HG03439 (cell line): Measurements from ENCODE around the gene CEP85.
"Not testable (repeated sequence)": the region's sequence is repeated elsewhere in the genome, so short reads cannot be mapped to it uniquely, and the experiment has no call there.

Experiments
- ATAC-seq: cut with Tn5 transposase; IDR thresholded peaks from one replicate; pipeline ENCODE4 v1.9.1; 2021; ENCODE audit warnings: mild to moderate bottlenecking, moderate library complexity; ENCODE audit not compliant: unreplicated experiment

The CEP85 gene

GRCh38 chr1:26288311-26288941 lies 54.4 kb downstream of the CEP85 start:
- ATAC-seq: no peak

DNA sequence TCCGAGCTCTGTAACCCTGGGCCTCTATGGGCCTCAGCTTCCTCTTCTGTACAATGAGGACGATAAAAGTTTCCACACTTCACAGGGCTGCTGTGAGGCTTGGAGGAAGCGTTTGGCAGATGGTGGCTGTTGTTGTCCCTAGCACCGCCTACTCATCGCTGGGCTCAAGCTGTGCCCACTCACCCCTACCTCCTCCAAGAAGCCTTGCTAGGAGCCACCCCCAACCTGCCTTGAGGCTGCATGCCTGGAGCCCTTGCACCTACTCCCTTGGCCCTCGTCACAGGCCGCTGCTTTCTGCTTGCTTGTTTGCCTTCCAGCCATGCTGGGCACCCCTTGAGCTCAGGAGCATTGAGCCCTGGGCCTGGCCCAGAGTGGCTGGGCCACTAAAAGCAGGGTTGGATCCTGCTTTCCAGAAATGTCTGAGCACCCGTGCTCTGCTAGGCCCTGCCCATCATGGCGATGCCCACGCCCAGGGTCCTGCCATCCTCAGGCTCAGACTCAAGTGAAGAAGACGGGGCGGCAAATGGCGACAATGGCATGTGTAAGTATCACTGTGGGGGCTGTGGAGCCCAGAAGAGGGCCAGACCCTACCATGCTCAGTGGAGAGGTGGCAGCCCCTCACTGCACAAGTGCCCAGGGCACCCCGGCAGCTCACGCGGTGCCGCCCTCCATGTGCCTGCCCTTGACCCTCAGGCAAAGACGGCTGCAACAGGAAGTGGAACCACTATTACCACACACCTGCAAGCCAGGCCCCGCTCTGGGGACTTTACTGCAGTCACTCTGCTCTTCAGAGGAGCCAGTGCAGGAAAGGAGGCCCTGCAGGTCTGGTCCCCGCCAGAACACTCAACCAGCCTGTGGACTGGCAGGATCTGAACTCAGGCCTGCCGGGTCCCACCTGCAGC lies 55.4 kb downstream of the CEP85 start:
- no peak for ATAC-seq

DNA sequence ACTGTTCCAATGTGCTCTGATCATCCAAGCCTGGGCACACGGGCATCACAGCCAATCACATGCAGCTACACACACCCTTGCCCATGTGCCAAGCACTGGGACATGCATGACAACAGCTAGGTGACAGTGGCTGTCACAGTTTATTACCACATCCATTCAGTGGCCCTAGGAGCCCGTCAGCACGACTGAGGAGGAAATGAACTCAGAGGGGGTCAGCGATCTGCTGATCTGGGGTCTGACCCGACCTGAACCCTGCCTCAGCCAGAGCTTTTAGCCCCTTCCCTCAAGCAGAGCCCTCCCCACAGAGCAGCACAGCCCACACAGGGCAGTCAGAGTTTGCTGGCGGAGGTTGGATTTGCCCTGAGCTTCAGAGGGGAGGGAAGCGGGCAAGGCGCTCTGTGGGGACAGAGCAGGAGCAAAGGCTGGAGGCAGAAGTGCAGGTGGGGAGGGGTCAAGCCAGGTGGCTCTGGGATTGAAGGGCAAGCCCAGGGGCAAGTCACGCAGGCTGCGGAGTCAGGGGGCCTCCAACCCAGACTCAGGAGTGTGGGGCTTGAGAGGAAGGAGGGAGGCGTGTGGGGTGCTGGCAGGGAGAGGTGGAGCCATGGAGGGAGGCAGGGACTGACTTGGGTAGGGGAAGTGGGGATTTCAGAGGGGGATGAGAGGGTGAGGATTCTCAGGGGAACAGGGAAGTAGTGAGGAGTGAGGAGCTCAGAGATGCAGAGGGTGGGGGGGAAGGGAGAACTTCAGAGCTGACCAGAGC lies 56.3 kb downstream of the CEP85 start:
- ATAC-seq: no peak

DNA sequence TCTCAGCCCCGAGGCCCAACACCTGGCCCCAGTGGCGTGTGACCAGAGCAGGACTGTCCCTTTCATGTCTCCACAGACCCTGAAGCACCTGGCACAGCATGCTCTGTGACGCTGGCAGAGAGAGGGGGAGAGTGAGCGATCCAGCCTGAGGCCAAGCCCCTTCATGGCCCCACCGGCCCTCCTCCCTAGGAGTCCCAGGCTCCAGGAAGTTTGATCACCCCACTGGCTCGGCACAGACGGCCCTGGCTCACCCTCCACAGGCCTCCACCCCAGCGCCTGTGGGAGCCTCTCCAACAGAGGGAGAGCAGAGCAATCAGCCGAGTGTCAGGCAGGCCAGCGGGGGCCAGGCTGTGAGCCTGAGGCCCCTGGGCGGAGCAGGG lies 56.9 kb downstream of the CEP85 start:
- no peak for ATAC-seq

- no peak for ATAC-seq
These were observed 57.4 kb downstream of the CEP85 start for GRCh38 chr1:26291433-26291832.

DNA sequence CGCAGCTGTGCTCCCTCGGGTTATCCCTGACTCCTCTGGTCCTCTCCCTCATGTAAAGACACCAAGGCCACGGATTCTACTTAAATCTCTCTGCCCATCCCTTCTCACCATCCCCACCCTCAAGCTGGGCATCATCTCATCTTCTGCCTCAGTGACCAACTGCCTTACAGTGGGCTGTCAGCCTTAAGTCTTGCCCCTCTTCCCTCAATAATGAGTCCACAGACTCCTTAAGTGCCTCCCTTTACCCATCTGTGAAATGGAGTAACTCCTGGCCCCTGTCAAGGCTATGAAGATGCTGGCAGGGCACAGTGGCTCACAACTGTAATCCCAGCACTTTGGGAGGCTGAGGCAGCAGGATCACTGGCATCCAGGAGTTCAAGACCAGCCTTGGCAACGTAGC lies 57.9 kb downstream of the CEP85 start:
- ATAC-seq: no peak

GRCh38 chr1:26292735-26293134 lies 58.7 kb downstream of the CEP85 start:
- ATAC-seq: not testable (repeated sequence)

DNA sequence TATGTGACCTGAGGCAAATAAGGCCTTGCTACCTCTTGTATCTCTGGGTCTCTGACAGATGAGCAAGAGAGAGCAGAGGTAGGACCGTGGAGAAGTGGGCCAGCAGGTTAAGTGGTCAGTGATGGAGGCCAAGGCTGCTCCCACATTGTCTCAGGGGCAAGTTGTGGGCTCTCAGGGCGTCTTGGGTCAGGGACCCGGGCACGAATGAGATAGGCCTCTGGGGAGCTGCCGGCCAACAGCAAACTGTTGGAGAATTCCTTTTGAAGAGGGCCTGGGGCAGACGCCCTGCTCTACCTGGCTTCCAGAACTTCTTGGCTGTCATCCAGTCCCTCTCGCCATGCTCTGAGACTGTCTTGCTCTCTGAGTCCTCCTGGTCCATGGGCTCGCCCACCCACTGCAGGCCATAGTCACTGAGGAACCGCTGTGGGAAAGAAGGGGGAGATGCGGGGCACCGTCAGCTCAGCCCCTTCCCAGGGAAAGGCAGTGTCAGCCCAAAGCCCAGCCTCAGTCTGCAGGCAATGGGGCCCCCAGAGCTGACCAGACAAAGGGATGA lies 60.0 kb downstream of the CEP85 start:
- ATAC-seq: no peak

DNA sequence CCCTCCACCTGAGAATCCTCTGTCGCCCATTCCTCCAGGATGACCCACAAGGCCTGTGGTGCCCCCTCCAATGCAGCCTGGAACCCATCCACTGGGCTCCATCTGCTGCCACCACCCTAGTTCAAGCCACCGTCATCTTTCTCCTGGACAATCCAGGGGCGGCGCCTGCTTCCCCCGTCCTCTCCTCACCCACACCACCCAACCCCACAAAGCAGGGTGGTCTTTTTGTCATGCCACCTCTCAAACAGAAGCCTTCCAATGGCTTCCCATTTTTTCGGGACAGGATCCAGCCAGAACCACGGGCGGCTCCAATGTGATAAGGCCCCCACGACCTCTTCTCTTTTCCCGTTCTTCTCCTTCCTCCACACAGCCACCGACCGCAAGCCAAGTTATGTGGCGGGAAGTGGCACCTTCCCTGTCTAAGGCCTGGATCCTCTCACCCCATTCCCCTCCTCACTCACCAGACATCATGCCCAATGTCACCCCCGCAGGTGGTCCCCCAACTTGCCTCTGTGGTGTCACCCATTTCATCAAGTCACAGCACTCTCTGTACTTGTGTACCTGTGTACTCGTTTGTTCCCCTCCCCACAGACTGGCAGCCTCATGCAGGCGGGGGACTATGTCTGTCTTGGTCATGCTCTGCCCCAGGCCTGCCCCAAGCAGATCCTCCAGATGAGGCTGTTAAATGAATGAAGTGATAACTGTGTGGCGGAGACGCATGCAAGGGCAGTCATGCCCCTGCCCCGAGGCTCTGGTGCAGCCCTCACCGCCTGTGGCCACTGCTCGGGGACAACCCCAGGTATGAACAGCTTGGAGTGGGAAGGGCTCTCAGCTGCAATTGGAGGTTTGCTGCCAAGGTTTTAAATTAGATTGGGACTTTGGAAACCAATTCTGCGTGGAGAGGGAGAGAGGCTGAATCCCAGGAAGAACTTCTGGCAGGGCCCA lies 61.5 kb downstream of the CEP85 start:
- no peak for ATAC-seq

- no peak for ATAC-seq
These were observed 62.5 kb downstream of the CEP85 start for GRCh38 chr1:26296340-26297056.

DNA sequence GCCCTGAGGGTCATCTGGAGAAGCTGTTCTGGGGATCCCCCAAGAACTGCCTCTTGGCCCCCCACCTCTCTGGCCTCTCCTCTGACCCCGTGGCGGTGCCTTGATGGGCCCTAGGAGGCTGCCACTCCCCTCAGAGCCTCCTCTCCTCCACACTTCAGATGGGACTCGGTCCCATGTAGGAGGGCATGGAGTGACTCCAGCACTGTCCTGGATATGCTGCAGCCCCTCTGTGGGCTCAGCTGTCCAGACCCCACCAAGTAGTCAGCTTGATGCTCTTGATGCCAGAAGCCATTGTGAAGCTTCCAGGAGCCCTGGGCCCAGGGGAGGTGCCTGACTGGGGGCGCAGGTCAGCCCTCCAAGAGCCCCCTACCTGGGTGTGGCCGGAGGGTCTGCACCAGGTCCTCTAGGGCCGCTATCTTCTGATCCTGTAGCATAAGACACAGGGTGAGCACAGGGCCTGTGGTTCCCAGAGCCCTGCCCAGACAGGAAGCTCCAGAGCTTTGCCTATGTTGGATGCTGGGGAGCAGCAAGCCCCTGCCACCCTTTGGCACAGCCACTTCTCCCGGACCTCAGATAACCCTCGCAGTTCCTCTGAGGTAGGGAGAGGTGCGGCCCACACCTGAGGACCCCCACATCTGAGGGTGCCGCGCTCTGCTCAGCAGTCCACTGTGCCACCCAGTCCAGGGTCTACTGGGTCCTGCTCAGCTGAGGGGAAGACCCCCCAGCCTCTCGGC lies 63.2 kb downstream of the CEP85 start:
- ATAC-seq: no peak

GRCh38 chr1:26297791-26298124 lies 63.8 kb downstream of the CEP85 start:
- no peak for ATAC-seq

GRCh38 chr1:26300578-26301275 lies 66.7 kb downstream of the CEP85 start:
- no peak for ATAC-seq

DNA sequence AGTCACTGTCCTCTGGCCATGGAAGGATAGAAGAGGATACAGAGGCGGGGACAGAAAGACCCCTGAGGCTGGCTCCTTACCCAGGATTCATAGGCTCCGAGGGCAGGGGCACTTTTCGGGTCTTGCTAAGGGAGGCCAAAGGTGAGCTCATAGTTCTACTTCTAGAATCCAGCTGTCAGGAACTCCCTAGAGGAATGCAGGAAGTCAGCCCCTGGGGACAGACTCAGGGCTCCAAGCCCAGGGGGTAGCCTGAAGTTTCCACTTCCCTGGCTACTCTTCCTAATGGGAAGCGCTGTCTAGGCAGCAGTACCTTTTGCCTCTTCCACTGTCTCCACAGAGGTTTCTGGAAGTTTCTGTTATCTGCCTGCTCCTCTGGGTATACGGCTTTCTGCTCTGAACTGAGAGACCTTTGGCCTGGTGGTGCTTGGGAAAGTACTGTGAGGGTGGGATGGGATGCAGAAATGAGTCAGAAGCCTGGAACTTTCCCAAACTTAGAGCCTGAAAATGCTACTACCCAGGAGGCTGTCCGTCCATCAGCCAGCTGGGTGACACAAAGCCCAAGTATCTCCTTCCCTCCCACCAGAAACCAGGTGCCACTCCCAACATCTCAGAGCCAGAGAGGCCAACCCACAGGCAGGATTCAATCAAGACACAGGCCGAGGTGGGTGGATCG lies 68.9 kb downstream of the CEP85 start:
- ATAC-seq: no peak

- peak; percentile 8 for ATAC-seq
These were observed 71.8 kb downstream of the CEP85 start for GRCh38 chr1:26305667-26306289.

DNA sequence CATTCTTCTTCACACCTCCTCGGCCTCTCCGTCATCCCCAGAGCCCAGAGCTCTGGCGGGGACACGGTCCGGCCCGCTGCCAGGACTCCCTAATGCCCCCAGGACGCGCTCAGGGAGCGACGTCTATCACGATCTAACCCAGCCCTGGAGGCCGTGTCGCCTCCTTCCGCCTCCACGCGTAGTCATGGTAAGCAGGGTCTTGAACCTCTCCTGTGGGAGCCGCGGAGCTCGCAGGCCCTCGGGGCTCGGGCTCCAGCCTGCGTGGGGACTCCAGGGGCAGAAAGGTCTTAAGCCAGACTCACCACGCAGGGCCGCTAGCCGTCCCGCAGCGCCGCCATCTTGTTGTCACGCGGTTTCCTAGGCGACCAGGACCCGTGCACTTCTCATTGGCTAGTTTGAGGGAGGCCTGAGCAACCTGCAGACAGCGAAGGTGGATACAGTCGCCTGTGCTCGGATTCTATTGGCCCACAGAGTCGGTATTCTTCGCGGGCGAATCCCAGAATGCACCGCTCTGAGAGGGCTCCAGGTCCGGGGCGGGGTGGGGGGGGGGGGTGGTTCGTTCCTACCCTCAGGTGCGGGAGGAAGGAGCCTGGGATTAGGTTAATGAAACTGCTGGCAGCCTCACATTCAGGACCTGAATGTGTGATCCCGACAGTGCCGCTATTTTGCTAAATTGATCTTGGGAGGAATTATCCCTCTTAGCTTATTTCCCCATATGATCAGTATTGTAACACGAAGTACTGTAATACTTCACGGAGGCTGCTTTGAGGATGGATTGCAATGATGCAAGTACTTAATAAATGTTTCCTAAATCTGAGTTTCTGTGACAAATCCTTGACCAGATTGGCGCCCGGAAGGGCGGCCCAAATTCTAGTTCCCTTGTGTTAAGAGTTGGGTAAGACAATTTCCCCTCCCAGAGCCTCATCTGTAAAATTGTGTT lies 72.6 kb downstream of the CEP85 start, which contains the start of gene UBXN11:
Gene UBXN11, minus strand, starts transcription at position 347 of the 940 bp plus-strand sequence. CDS start 3,753 bp downstream, outside the sequence.
- peak; percentile 99 for ATAC-seq
